Measurements from ENCODE around the gene CTSC. TPM values are rescaled to one million over a fixed set of nuclear protein-coding genes. Genes with fewer than 3 reads are reported as not detected.

The CTSC gene
- total and polyA plus RNA-seq, 9 of the 15 experiments (the other 6 are each of a cell fraction or from before 2014, with no cell fraction given): 113 to 403 (median 187) TPM

GRCh38 chr11:88275636-88276035 is 61.9 kb downstream of the CTSC start (continued):
- TF ChIP-seq SAFB2 (IDR thresholded peaks at IDR 0.05; ENCODE audit: borderline replicate concordance, low read depth, low read length, severe bottlenecking) (no peak), NFXL1 (CRISPR knock-in tag; IDR thresholded peaks at IDR 0.05) (no peak), SIN3B (IDR thresholded peaks at IDR 0.05; ENCODE audit: low read depth) (no peak), DDX20 (tag; IDR thresholded peaks at IDR 0.05; ENCODE audit: low read depth) (no peak), MXI1 (IDR thresholded peaks at IDR 0.05; ENCODE audit: low read depth, low read length) (no peak), ZNF212 (CRISPR knock-in tag; IDR thresholded peaks at IDR 0.05) (no peak), YBX1 (IDR thresholded peaks at IDR 0.05) (no peak)

- in situ Hi-C loops (cut with MboI) (no loop called here), intact Hi-C loops (cut with micrococcal nuclease) (no loop called here)
- no peak overlapping the region for H3K4me2 ChIP-seq (ENCODE audit: insufficient read depth, low read length)
- H3K9ac ChIP-seq (ENCODE audit: insufficient read depth in 1 of 2, low read depth in 2 of 2, low read length in 2 of 2): no peak overlapping the region
- CTCF ChIA-PET (ENCODE audit: low intra/inter-chr PET ratio): no interaction called here
- no peaks in the 10 kb centered on the region for H3K9me1 ChIP-seq (ENCODE audit: control insufficient read depth, insufficient read depth, low read length)
- H2AFZ ChIP-seq (ENCODE audit: low read depth, low read length): no peak overlapping the region
- no TSS peak for BruUV-seq (replicated peaks)
- ATAC-seq (no peak), DNase-seq (ENCODE audit: extremely low read depth in 1 of 4, low spot score in 3 of 4) (no peak), FAIRE-seq (no peak)
- POLR2A ChIA-PET: no interaction called here
- H3K4me3 ChIP-seq: no peak overlapping the region
- no peaks in the 10 kb centered on the region for H3K27me3 ChIP-seq (ENCODE audit: control insufficient read depth in 2 of 2, insufficient read depth in 2 of 2, low read length in 2 of 2)
- no peaks in the 10 kb centered on the region for H3K4me1 ChIP-seq (replicated peaks in 1 of 2; ENCODE audit: control insufficient read depth in 2 of 2, insufficient read depth in 2 of 2, low read length in 2 of 2)
- H3K27ac ChIP-seq (ENCODE audit: extremely low read depth, low read depth, low read length): no peak overlapping the region
- 92% methylated on average over 1 of the region's 1 CpG for WGBS (ENCODE audit: insufficient coverage, low coverage, missing lambda C conversion rate)
- H3K79me2 ChIP-seq (ENCODE audit: control insufficient read depth, insufficient read depth, low read length): no peaks in the 10 kb centered on the region
- H4K20me1 ChIP-seq (replicated peaks; ENCODE audit: control insufficient read depth, insufficient read depth, low read length): no peaks in the 10 kb centered on the region
- H3K36me3 ChIP-seq (ENCODE audit: control insufficient read depth, insufficient read depth, low read length): peaks cover 28% of the 10 kb centered on the region; the same call in 2 of the 3 replicates
- H3K9me3 ChIP-seq (replicated peaks; ENCODE audit: control insufficient read depth, insufficient read depth, low read depth, low read length): no peaks in the 10 kb centered on the region
- TF ChIP-seq ZNF639 (CRISPR knock-in tag; conservative IDR thresholded peaks at IDR 0.05 in 1 of 2, IDR thresholded peaks at IDR 0.05 in 1 of 2) (no peak), TAL1 (IDR thresholded peaks at IDR 0.05) (no peak), TSC22D4 (tag; IDR thresholded peaks at IDR 0.05) (no peak), SRSF9 (IDR thresholded peaks at IDR 0.05; ENCODE audit: borderline replicate concordance, low read depth, low read length) (no peak), ID3 (CRISPR knock-in tag; IDR thresholded peaks at IDR 0.05) (no peak), ID3 (tag; IDR thresholded peaks at IDR 0.05) (no peak)
Observed at GRCh38 chr11:88266919-88267318, 70.6 kb downstream of the CTSC start.

Measured in K562 (cell line).